Lung (tissue), 12 donors: ENCODE data around the gene VTI1A. TPM values are rescaled to one million over a fixed set of nuclear protein-coding genes. Genes with fewer than 3 reads are reported as not detected.

Experiments used
- ATAC-seq: fragments of 200-7000 bp; cut with Tn5 transposase; one replicate; pipeline ENCODE4 v1.9.1; 2020; ENCODE audit warnings: moderate number of reproducible peaks; ENCODE audit not compliant: insufficient read depth, low FRiP score
- DNase-seq, 3 donors: peaks; one replicate each; pipeline ENCODE4 v3.0.0-alpha.2; 2013 to 2017
- H3K27ac ChIP-seq, 2 donors: one replicate each; pipeline ENCODE4 v1.5.1; 2013; ENCODE audit warnings: mild to moderate bottlenecking in 2 of 2, moderate library complexity in 2 of 2, control low read depth in 1 of 2, inconsistent platforms in 1 of 2, low read depth in 1 of 2, low read length in 1 of 2
- H3K27me3 ChIP-seq, 3 donors: one replicate each; pipeline ENCODE4 v1.5.1; 2013; ENCODE audit warnings: low read length in 2 of 3; ENCODE audit not compliant: control insufficient read depth in 3 of 3, insufficient read depth in 3 of 3
- H3K36me3 ChIP-seq, 4 donors: one replicate each; pipeline ENCODE4 v1.5.1; 2013; ENCODE audit warnings: low read length in 4 of 4, mild to moderate bottlenecking in 1 of 4, moderate library complexity in 1 of 4; ENCODE audit not compliant: control insufficient read depth in 4 of 4, insufficient read depth in 4 of 4
- H3K4me1 ChIP-seq, 5 donors: one replicate each; pipeline ENCODE4 v1.5.1; 2013; ENCODE audit warnings: low read length in 5 of 5, mild to moderate bottlenecking in 2 of 5, moderate library complexity in 1 of 5; ENCODE audit not compliant: control insufficient read depth in 5 of 5, insufficient read depth in 5 of 5
- H3K4me3 ChIP-seq: one replicate; pipeline ENCODE4 v1.5.1; 2013; ENCODE audit warnings: mild to moderate bottlenecking, control low read depth, moderate library complexity
- H3K9ac ChIP-seq, 2 donors: one replicate each; pipeline ENCODE4 v1.5.1; 2013; ENCODE audit warnings: low read length in 2 of 2, control low read depth in 1 of 2; ENCODE audit not compliant: insufficient read depth in 1 of 2
- H3K9me3 ChIP-seq, 4 donors: one replicate each; pipeline ENCODE4 v1.5.1; 2013; ENCODE audit warnings: low read length in 3 of 4, mild to moderate bottlenecking in 1 of 4, moderate library complexity in 1 of 4; ENCODE audit not compliant: control insufficient read depth in 4 of 4, insufficient read depth in 3 of 4
- CTCF ChIP-seq: IDR thresholded peaks from 2 replicates; pipeline ENCODE4 v1.5.1; 2012; ENCODE audit warnings: mild to moderate bottlenecking; ENCODE audit errors: control extremely low read depth, extremely low read depth
- WGBS, 2 donors: extraction: QIAGEN DNeasy Blood & Tissue Kit; methylation state at CpG; one replicate each; pipeline ENCODE4 v1.1.7; 2013; 5-methylcytosine and 5-hydroxymethylcytosine counted together
- polyA plus RNA-seq, 2 donors: library from polyadenylated mRNA; stranded (reverse); fragments of 200-250 nt; gene quantifications; one replicate each; pipeline ENCODE4 v1.2.1, GENCODE V29; 2013
- total RNA-seq, 2 donors: library from RNA; depleted of rRNA in 1 of 2; stranded (reverse); fragments of >200 nt in 1 of 2; gene quantifications; one replicate each; pipeline ENCODE4 v1.2.1, GENCODE V29; 2014 to 2021
- donor health status: control.
- donor health status: control.
- donor health status: Bipolar disorder and iron deficiency.
- donor health status: healthy.
- donor health status: DM: yes; HTN: yes; CAD: no.

VTI1A gene
- total and polyA plus RNA-seq, 4 donors, result 9.2 to 48.2 (median 28.4) TPM

DNA sequence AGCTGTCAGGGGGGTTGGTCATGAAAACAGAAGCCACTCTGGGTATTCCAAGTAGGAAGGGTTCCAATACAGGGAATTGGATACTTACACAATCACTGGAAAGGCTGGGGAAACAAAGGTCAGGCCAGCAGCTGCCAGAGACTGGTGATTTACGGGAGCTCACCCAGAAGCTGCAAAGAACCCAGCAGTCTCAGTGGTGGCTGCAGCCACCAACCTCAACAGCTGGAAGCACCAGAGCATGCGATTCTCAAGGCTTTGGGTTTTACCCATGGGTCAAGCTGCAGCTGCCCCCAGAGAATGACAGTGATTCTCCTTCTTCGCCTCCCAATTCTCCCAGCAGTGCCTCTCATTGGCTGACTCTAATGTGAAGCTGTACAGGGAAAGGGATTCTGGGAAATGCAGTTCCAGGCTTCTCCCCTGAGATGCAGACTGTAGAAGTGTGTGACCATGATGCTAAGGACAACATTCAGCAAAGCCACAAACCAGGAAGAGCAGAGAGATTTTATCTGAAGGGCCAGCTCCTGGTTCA lies 395.9 kb downstream of the VTI1A start:
- no peaks in the 10 kb centered on the region for H3K27me3 ChIP-seq
- no peak for ATAC-seq
- no peaks in the 10 kb centered on the region for H3K36me3 ChIP-seq
- H3K9ac ChIP-seq, result no peak overlapping the region
- H3K9me3 ChIP-seq, result peaks cover 0 to 12% (median 10%) of the 10 kb centered on the region in 4 donors
- H3K4me1 ChIP-seq, result peaks cover 0 to 18% (median 2%) of the 10 kb centered on the region in 5 donors
- DNase-seq, result peak; percentile 33 to 65 (median 56)
- no peak for TF ChIP-seq CTCF
- WGBS, 2 donors, result 83% methylated on average over 3 of the region's 3 CpGs
- no peak overlapping the region for H3K27ac ChIP-seq
- no peak overlapping the region for H3K4me3 ChIP-seq

- DNase-seq (no peak), ATAC-seq (no peak)
- no peak overlapping the region for H3K9ac ChIP-seq
- H3K4me3 ChIP-seq, result no peak overlapping the region
- H3K27ac ChIP-seq, result no peak overlapping the region
- no peaks in the 10 kb centered on the region for H3K36me3 ChIP-seq
- peaks cover 0 to 16% (median 12%) of the 10 kb centered on the region in 4 donors for H3K9me3 ChIP-seq
- H3K4me1 ChIP-seq, result peaks cover 0 to 18% (median 2%) of the 10 kb centered on the region in 5 donors
- no peak for TF ChIP-seq CTCF
- 31 to 68% methylated on average over 3 of the region's 3 CpGs for WGBS, 2 donors
- no peaks in the 10 kb centered on the region for H3K27me3 ChIP-seq
Measured at GRCh38 chr10:112843623-112844022, 396.6 kb downstream of the VTI1A start.

GRCh38 chr10:112844681-112845544 lies 397.9 kb downstream of the VTI1A start:
- TF ChIP-seq CTCF, result no peak
- Histone ChIP-seq H3K4me3 (no peak overlapping the region), H3K27me3 (no peaks in the 10 kb centered on the region), H3K9ac (no peak overlapping the region), H3K4me1 (peaks cover 0 to 18% (median 2%) of the 10 kb centered on the region in 5 donors), H3K9me3 (peaks cover 0 to 16% (median 12%) of the 10 kb centered on the region in 4 donors), H3K36me3 (no peaks in the 10 kb centered on the region), H3K27ac (no peak overlapping the region)
- DNase-seq (no peak), ATAC-seq (no peak)
- 89 to 96% methylated on average over 27 of the region's 27 CpGs for whole genome bisulfite sequencing, 2 donors
